ENCODE data around the gene DSC2.

GRCh38 chr18:31105733-31106132 lies 3.5 kb upstream of the DSC2 start:
- TF ChIP-seq CTCF (IDR thresholded peaks at IDR 0.05): no peak
- no peak for TF ChIP-seq EZH2 (IDR thresholded peaks at IDR 0.05; ENCODE audit: borderline replicate concordance, insufficient read depth, low read depth, low read length, poor library complexity, severe bottlenecking)
